Transverse colon (tissue), 3 donors: ENCODE measurements around the gene NANOS1.

ENCODE experiments used
- EP300 ChIP-seq: sonication (generic); formaldehyde crosslinking; IDR thresholded peaks from one replicate; pipeline ENCODE4 v1.6.1; 2017; ENCODE audit warnings: antibody characterized with exemption, low read depth
- POLR2A ChIP-seq: fragments of 450-650 bp; IDR thresholded peaks from one replicate; pipeline ENCODE4 v1.6.1; 2016; ENCODE audit warnings: antibody characterized with exemption, mild to moderate bottlenecking, moderate library complexity
- TF ChIP-seq, protein P1 (sequence below), 5 experiments: fragments of 200-600 bp in 3 of 5; fragments of 450-650 bp in 2 of 5; sonication (generic) in 3 of 5; IDR thresholded peaks; 1 replicate in 2 of 5; 2 replicates in 3 of 5; pipeline ENCODE4 v1.5.1; 2016 to 2017; ENCODE audit warnings: antibody characterized with exemption in 5 of 5, inconsistent platforms in 3 of 5, mild to moderate bottlenecking in 2 of 5, moderate library complexity in 1 of 5

- TF ChIP-seq, protein P1, sequence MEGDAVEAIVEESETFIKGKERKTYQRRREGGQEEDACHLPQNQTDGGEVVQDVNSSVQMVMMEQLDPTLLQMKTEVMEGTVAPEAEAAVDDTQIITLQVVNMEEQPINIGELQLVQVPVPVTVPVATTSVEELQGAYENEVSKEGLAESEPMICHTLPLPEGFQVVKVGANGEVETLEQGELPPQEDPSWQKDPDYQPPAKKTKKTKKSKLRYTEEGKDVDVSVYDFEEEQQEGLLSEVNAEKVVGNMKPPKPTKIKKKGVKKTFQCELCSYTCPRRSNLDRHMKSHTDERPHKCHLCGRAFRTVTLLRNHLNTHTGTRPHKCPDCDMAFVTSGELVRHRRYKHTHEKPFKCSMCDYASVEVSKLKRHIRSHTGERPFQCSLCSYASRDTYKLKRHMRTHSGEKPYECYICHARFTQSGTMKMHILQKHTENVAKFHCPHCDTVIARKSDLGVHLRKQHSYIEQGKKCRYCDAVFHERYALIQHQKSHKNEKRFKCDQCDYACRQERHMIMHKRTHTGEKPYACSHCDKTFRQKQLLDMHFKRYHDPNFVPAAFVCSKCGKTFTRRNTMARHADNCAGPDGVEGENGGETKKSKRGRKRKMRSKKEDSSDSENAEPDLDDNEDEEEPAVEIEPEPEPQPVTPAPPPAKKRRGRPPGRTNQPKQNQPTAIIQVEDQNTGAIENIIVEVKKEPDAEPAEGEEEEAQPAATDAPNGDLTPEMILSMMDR (IDR thresholded peaks at IDR 0.05), result no peak
- TF ChIP-seq EP300 (no peak), POLR2A (no peak)
These were observed 22.9 kb upstream of the NANOS1 start for GRCh38 chr10:119006451-119007210.
